Measurements from ENCODE around the gene MINK1. TPM values are rescaled to one million over a fixed set of nuclear protein-coding genes. Genes with fewer than 3 reads are reported as not detected.

MINK1 gene
- total and polyA plus RNA-seq, 10 of the 15 experiments (the other 5 are each of a cell fraction or from before 2014, with no cell fraction given) = 0.08 to 55.6 (median 15.0) TPM

GRCh38 chr17:4789951-4790704 lies 43.0 kb upstream of the MINK1 start (continued):
- TF ChIP-seq CEBPB (IDR thresholded peaks at IDR 0.05; ENCODE audit: borderline replicate concordance in 1 of 2, low read depth in 2 of 2, low read length in 2 of 2) (no peak), NBN (IDR thresholded peaks at IDR 0.05) (0 out of 2 replicates have a peak, but pooled peaks have one; percentile 49), BCLAF1 (IDR thresholded peaks at IDR 0.05) (0 out of 2 replicates have a peak, but pooled peaks have one; percentile 27), SREBF2 (IDR thresholded peaks at IDR 0.05; ENCODE audit: low read length) (no peak), MAX (IDR thresholded peaks at IDR 0.05; ENCODE audit: low read depth, low read length) (peak; percentile 61), DPF2 (IDR thresholded peaks at IDR 0.05) (peak; percentile 91), HDAC2 (IDR thresholded peaks at IDR 0.05) (no peak), RELA (IDR thresholded peaks at IDR 0.05; ENCODE audit: borderline replicate concordance, partially characterized antibody) (no peak), SUZ12 (IDR thresholded peaks at IDR 0.05; ENCODE audit: unreplicated experiment) (no peak), MYC (IDR thresholded peaks at IDR 0.05; ENCODE audit: insufficient read depth, insufficient read length, insufficient replicate concordance, low read length, severe bottlenecking) (no peak), ZNF274 (IDR thresholded peaks at IDR 0.05; ENCODE audit: insufficient read depth, insufficient read length) (no peak), CEBPZ (IDR thresholded peaks at IDR 0.05; ENCODE audit: low read depth, low read length) (no peak), STAT1 (conservative IDR thresholded peaks at IDR 0.05) (no peak), RAD51 (IDR thresholded peaks at IDR 0.05) (no peak), CBX3 (IDR thresholded peaks at IDR 0.05; ENCODE audit: borderline replicate concordance, low read depth) (no peak), JUND (IDR thresholded peaks at IDR 0.05; ENCODE audit: low read depth, low read length) (no peak), ATF2 (IDR thresholded peaks at IDR 0.05; ENCODE audit: low read length) (no peak), TCF12 (IDR thresholded peaks at IDR 0.05; ENCODE audit: low read depth, low read length) (0 out of 2 replicates have a peak, but pooled peaks have one; percentile 49), TCF7 (IDR thresholded peaks at IDR 0.05; ENCODE audit: borderline replicate concordance) (no peak)
